HG02884 (cell line): ENCODE measurements around the gene LIMS1.
A peak's percentile ranks its signal among the peaks of the same experiment; 100 is the strongest.
"Not testable (repeated sequence)": the region's sequence is repeated elsewhere in the genome, so short reads cannot be mapped to it uniquely, and the experiment has no call there.

Experiments
- ATAC-seq: cut with Tn5 transposase; IDR thresholded peaks from one replicate; pipeline ENCODE4 v1.9.1; 2021; ENCODE audit warnings: mild to moderate bottlenecking, moderate library complexity; ENCODE audit not compliant: unreplicated experiment

The LIMS1 gene

DNA sequence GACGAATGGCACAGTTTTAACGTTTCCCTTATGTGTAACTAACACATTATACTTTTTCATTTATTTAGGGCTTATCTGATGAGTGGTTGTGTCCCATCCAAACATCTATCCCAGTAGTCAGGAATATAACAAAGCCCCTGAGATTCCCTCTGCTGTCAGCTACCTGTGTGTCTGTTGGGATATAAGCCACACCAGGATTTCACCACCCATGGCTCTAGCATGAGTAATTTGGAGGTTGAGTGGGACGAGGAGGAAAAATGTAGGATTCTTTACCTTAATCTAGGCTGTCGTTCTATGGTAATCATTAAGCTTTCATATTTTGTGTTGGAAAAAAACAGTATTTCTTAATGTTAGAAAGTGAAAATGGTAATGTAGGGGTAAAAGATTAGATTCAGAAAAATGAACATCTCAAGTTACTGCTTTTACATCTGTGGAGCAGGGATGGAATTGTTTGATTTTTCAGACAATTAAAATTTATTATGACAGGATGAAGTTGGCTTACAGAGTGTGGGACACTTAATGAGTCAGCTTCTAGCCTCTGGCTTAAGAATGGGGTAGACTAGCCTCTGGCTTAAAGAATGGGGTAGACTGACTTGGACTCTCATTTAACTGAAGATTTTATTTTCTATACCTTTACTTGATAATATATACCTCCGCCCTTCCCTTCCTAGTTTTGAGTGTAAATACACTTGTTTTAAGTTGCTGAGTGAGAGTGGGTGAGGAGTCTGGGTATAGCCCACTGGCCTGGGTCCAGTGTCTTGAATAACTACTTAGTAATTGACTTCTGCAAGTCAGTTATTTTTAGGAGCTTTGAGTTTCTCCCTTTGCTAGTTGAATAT, 96.5 kb downstream of the LIMS1 start:
- ATAC-seq: no peak

DNA sequence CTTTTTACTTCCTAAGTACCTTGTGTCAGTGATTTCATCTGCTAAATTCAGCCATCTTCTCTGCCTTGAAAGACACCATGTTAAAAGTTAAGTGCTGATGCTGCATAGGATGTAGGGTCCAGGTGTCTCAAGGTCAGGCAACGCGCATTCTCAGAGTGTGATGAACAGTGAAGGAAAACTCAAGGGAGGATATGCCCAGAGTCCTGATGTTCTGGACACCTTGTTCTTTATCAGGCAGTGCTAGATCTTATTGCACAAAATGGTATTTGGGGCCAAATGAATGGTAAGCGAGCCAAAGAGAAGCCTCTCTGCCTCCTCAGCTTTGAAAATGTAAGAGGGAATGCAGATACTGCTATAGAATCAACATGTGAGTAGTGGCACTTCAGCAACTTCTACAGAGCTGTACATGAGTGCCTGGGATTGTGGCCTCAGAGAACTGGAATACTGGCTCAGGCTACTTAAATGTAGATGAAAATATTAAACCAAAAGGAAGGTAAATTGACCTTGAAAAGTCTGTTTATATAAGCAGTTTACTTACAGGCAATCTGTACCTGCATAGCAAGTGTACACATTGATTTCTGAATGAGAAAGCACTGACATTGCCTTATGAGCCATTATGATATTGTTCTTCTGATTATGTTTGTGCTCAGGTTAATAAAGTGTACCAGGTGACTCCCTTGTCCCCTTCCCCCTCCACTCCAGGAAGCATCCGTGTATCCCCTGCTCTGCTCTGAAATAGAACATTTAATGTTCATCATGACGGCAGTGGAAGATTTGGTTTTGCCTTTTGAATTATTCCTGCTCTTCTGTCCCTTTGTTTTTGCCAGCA, 98.3 kb downstream of the LIMS1 start:
- ATAC-seq: no peak

DNA sequence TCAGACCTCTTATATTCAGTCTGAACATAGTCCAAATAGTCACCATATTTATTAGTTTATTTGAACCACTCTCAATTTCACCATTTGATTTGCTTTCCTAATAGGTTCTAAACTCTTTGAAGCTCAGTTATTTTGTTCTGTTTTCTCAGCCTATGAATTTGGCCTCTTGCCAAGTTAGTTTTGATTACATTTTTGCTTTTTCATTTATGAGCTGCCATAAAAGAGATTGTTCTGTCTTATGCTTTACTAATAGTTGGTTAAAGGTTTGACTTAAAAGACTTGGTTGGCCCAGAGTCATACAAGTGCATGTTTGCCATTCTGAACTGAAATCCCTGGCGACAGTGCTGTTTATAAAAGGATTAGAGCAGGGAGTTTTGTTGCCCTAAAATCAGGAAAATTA, 99.1 kb downstream of the LIMS1 start:
- ATAC-seq: no peak

DNA sequence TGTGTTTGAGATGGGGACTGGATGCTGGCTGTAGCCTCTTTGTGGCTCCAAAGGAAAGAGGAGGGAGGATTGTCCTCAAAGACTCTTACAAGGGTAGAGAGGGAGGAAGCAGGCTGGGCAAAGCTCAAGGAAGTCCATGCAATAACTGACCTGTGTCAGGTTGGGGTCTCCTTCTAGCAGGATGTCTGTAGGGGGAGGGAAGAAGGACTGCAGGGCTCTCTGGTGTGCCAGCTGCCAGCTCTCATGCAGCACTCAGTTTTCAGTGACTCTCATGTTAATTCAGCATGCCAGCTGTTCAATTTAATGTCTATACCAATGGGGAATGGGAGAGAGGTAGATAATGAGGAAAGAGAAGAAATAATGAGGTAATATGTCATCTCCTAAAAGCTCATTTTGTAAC, 99.7 kb downstream of the LIMS1 start:
- no peak for ATAC-seq

DNA sequence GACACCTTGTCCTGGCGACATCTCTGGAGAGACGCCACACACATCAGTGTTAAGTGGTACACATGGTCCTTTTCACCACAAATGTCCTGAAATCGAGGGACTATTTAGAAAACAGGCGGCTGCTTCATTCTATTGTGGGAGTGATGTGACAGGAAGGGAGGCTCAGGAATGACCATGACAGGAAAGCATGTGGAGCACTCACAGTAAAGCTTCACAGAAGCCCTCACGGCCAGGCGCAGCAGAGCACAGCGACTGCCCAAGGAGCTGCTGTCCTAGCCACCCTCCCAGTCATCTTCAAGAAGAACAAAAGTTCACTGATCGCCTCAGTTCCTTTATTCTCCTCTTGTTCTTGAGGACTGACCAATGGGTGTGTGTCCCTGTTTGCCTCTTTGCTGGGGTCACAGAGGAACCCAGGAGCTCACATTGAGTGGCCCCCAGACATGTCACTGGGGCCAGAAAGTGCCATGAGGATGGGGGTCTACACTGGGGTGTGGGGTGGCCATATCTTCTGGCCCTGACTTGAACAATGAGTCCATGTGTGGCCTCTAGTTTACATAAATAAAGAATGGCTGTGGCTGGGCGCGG, 100.4 kb downstream of the LIMS1 start:
- ATAC-seq: no peak

DNA sequence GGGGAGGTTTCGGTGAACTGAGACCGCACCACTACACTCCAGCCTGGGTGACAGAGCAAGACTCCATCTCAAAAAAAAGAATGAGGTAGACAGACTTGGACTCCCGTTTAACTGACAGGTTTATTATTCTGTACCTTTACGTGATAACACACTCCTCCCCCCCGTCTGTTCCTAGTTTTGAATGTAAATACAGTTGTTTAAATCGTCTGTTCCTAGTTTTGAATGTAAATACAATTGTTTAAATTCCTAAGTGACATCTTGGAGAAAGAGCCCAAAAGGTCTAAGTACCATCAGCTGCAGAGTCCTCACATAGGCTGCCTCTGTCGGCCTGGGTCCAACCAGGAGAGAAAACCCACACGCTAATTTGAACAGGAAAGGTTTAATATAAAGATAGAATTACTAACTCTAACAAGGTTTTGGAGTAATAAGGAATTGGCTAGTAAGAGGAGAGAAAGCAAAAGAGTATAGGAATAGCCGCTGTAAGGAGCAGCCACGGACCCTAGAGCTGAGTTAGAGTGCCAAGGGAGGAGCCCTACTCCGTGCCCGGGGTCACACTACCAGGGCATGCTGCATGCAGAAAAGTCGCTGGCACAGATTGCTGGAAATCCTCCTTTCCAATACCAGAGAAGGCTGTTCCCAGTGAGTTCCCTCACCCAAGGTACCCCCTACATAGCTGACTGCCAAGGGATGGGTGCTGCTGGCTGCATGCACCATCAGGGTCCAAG, 101.5 kb downstream of the LIMS1 start:
- peak; percentile 3 for ATAC-seq

DNA sequence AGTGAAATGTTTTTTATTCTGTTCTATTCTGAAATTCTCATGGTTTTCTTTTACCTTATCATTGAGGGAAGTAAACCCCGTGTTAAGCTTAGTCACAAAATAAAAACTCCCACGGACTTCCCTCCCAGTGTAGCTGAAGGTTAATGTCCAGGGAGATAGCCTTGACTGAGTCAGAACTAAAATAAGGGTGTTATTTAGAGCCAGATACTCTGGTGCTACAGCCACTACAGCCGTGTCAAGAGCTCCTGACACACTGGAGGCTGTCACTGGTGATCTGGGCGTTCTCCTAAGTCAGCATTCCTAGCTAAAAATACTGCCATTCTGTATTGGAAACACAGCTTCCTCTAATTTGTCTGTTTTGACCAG, 103.0 kb downstream of the LIMS1 start:
- peak; percentile 69 for ATAC-seq

DNA sequence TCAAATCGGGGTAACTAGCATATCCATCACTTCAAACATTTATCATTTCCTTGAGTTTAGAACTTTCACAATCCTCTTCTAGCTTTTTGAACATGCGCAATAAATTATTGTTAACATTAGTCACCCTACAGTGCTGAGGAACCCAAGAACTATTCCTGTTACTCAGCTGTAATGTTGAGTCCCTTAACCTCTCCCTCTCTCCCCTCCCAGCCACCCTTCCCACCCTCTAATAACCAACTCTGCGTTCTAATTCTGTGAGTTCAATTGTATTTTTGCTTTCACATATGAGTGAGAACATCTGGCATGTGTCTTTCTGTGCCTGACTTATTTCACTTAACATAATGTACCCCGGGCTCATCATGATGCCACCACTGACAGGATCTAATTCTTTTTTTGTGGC, 106.5 kb downstream of the LIMS1 start:
- no peak for ATAC-seq

DNA sequence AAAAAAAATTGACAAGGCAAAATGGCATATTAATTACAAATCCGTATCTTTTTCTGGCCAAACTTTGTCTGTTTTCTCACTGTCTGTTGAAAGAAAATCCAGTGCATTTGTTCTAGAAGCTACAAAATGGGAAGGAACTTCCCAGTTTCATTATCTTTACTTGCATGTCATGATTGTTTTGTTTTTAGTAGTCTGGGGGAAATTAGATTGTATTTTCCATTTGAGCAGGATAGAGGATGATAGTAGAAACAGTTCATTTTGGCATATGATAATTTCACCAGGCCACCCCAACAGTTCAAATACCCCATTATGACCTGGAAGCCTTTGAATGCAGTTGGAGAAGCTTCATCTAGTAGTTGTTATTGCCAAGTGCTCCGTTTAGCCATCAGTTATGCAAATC, 107.5 kb downstream of the LIMS1 start:
- no peak for ATAC-seq

DNA sequence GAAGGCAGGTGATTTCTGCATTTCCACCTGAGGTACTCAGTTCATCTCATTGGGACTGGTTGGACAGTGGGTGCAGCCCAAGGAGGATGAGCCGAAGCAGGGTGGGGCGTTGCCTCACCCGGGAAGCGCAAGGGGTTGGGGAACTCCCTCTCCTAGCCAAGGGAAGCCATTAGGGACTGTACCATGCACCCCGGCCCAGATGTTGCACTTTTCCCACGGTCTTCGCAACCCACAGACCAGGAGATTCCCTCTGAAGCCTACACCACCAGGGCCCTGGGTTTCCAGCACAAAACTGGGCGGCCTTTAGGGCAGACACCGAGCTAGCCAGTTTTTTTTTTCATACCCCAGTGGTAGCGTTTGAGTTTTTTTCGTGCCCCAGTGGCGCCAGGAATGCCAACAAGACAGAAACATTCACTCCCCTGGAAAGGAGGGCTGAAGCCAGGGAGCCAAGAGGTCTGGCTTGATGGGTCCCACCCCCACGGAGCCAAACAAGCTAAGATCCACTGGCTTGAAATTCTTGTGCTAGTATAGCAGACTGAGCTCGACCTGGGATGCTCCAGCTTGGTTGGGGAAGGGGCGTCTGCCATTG, 109.1 kb downstream of the LIMS1 start:
- no peak for ATAC-seq

DNA sequence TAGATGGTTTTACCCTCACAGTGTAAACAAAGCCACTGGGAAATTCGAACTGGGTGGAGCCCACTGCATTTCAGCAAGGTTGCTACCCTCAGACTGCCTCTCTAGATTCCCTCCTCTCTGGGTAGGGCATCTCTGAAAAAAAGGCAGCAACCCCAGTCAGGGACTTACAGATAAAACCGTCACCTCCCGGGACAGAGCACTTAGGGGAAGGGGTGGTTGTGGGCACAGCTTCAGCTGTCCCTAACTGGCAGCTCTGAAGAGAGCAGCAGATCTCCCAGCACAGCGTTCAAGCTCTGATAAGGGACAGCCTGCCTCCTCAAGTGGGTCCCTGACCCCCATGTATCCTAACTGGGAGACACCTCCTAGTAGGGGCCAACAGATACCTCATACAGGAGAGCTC, 109.6 kb downstream of the LIMS1 start:
- ATAC-seq: not testable (repeated sequence)

DNA sequence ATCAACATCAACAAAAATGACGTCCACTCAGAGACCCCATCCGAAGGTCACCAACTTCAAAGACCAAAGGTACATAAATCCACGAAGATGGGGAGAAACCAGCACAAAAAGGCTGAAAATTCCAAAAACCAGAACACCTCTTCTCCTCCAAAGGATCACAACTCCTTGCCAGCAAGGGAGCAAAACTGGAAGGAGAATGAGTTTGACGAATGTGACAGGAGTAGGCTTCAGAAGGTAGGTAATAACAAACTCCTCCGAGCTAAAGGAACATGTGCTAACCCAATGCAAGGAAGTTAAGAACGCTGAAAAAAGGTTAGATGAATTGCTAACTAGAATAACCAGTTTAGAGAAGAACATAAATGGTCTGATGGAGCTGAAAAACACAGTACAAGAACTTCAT, 110.2 kb downstream of the LIMS1 start:
- not testable (repeated sequence) for ATAC-seq

DNA sequence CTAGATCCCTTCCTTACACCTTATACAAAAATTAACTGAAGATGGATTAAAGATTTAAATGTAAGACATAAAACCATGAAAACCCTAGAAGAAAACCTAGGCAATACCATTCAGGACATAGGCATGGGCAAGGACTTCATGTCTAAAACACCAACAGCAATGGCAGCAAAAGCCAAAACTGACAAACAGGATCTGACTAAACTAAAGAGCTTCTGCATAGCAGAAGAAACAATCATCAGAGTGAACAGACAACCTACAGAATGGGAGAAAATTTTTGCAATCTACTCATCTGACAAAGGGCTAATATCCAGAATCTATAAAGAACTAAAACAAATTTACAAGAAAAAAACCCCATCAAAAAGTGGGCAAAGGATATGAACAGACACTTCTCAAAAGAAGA, 114.5 kb downstream of the LIMS1 start:
- not testable (repeated sequence) for ATAC-seq

DNA sequence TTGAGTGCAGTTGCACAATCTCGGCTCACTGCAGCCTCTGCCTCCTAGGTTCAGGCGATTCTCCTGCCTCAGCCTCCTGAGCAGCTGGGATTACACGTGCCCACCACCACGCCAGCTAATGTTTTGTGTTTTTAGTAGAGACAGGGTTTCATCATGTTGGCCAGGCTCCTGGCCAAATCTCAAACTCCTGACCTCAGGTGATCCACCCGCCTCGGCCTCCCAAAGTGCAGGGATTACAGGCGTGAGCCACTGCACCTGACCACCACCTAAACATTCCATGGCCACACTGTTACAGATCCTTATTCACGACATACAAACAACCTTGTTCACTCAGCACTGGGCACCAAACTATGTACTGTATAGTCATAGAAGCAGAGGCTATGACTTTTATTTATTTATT, 116.2 kb downstream of the LIMS1 start:
- ATAC-seq: not testable (repeated sequence)

DNA sequence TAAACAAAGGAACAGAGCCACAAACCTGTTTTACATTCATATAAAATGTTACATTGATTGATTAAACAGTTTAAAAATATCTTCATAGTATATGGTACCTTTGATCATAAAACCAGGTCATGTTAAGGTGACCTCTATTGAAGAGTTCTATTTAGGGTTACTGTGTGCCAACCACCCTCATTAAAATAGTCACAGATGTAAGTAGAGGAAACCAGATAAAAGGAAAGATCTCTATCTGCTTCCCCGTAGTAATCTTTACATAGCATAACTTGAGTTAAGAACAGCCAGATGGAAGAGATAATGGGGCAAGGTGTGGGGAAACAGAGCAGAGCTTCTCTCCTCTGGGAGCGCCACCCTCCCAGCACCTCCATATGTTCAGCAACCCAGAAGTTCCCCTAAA, 117.2 kb downstream of the LIMS1 start:
- not testable (repeated sequence) for ATAC-seq

DNA sequence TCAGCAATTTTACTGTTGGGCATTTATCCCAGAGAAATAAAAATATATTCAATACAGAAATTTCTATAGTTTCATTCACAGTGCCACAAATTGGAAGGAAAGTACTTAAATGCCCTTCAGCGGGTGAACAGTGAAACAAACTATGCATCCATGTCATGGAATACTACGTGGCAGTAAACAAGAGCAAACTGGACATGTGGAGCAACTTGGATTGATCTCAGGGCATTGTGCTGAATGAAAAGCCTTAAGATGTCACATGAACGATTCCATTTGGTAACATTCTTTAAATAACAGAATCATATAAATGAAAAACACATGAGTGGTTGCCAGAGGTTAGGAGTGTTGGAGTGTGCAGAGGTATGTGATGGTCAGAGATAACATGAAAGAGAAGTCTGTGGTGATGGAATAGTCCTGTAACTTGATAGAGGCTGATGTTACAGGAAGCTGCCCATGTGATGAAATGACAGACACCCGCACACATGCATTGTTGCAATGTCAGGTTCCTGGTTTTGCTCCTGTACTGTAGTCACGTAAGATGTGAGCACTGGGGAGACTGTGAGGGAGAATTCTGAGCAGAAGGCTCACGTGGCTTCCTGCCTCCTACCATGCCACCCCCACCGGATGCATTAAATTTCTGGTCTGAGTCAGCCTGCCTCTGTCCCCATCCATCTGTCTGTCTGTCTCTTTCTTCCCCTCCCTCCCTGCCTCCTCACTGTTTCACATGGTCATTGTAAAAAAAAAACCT, 118.1 kb downstream of the LIMS1 start:
- peak; percentile 97 for ATAC-seq

DNA sequence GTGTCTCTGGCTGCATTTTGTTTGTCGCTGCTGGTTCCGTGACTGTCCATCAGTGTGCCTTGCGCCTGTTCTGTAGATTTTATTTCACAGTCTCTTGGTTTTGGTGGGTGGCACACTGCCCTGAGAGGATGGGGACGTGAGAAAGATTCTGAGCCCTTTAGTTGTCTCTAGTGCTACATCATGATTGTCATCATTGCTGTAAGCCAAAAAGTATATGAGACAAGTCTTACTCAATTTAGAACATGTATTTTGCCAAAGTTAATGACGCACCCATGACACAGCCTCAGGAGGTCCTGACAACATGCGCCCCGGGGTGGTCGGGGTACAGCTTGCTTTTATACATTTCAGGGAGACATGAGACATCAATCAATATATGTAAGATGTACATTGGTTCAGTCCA, 119.2 kb downstream of the LIMS1 start:
- ATAC-seq: not testable (repeated sequence)

DNA sequence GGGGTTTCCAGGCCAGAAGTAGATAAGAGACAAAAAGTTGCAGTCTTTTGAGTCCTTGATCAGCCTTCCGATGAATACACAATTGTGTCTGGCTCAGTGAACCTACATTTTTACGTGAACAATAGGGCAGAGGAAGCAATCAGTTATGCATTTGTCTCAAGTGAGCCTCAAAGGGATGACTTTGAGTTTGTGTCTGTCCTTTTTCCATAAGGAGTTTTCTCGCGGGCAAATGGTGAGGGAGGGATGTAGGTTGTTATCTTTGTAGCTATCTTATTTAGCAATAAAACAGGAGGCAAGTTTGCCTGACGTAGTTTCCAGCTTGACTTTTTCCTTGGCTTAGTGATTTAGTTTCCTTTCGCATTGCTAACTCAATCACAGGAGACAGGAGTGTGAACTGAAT, 119.6 kb downstream of the LIMS1 start:
- not testable (repeated sequence) for ATAC-seq

DNA sequence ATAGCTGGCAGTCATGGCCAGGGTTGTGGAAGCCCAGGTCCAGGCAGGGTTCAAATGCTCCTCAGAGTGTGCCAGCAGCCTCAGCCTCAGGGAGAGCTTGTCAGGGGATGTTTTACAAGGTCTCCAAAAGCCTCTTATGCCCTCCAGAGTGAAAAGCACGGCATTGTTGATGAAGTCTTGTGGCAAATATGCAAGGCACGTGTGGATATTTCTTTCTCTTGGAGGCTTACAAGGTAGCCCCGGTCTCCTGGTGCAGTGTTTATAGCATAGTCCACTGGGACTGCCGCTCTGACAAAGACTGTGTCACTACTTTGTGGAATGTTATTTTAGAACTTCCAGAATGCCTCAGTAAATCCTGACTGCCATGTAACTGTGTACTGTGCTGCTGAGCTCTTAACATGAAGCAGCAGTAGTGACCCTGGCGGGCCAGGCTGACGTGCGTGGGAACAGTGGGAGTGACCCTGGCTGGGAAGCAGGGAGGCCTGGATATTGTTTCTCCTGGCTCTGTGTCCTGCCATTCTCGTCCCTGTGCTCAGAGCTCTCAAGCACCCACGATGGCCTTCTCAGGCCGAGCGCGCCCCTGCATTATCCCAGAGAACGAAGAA, 120.4 kb downstream of the LIMS1 start:
- ATAC-seq: not testable (repeated sequence)

DNA sequence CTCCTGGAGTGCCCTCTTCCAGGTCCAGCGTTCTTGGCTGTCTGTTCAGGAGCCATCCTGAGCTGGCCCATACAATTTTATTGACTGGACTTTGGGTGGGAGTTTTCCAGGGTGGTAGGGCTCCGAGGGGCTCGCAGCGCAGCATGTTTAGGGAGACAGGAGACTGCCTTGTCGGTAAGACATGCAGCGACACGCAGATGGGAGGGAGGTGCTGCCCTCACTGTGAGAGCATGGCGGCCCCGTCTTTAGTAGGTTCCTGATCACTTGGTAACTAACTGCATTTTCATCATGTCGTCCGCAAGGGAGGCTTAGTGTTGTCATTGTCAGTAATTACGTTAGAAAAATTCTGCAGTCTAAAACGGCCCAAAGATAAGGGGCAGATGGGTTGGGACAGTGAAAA, 121.0 kb downstream of the LIMS1 start:
- ATAC-seq: not testable (repeated sequence)
